ENCODE data around the gene STARD3NL.

DNA sequence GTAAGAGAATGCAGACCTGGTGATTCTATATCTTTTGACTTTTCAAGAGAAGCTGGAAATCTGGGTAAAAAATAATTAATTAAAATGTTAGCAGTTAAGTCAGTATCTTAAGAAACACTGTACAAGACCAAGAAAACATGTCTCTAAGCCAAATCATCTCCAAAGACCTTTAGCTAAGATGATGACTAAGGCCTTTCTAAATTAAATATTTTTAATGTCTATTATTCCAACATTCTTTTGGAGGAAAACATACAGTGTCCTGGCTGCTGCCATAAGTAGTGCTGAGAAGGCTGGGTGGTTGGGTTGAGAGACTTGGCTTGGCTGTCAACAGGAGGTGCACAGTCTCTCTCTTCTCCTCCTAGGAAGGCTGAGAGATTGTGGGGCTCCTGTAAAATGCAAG lies 20.3 kb downstream of the STARD3NL start:
- TF ChIP-seq POLR2A (IDR thresholded peaks at IDR 0.05) = no peak
- TF ChIP-seq, protein P1, sequence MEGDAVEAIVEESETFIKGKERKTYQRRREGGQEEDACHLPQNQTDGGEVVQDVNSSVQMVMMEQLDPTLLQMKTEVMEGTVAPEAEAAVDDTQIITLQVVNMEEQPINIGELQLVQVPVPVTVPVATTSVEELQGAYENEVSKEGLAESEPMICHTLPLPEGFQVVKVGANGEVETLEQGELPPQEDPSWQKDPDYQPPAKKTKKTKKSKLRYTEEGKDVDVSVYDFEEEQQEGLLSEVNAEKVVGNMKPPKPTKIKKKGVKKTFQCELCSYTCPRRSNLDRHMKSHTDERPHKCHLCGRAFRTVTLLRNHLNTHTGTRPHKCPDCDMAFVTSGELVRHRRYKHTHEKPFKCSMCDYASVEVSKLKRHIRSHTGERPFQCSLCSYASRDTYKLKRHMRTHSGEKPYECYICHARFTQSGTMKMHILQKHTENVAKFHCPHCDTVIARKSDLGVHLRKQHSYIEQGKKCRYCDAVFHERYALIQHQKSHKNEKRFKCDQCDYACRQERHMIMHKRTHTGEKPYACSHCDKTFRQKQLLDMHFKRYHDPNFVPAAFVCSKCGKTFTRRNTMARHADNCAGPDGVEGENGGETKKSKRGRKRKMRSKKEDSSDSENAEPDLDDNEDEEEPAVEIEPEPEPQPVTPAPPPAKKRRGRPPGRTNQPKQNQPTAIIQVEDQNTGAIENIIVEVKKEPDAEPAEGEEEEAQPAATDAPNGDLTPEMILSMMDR (IDR thresholded peaks at IDR 0.05) = no peak

Data from body of pancreas (tissue), 4 donors.